Measurements from ENCODE around the gene ZNF275. TPM values are rescaled to one million over a fixed set of nuclear protein-coding genes. Genes with fewer than 3 reads are reported as not detected.

The ZNF275 gene
- total RNA-seq, 3 donors from 2014 or later = 8.3 to 13.3 (median 12.8) TPM

DNA sequence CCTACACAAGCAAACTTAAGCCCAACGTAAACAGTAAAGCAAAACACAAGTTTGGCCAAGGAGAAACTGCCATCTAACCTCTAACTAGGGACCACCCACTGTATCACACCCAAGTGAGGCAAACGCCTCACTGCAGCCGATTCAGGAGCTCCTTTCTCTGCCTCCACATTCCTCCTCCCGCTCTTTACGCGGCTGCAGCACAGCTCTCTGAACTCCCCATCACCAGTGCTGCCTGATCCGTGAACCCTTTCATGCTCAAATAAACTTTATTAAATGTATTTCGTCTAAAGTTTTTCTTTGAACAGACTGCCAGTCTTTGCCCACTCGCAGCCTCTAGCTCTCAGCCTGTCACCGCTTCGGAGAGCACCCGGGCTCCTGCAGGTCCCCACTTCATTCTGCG lies 60.7 kb downstream of the ZNF275 start:
- no peak for DNase-seq (ENCODE audit: low spot score in 2 of 2)
- no peaks in the 10 kb centered on the region for H3K9me3 ChIP-seq
- no peaks in the 10 kb centered on the region for H3K36me3 ChIP-seq
- H3K4me3 ChIP-seq = no peak overlapping the region
- TF ChIP-seq, protein P1, sequence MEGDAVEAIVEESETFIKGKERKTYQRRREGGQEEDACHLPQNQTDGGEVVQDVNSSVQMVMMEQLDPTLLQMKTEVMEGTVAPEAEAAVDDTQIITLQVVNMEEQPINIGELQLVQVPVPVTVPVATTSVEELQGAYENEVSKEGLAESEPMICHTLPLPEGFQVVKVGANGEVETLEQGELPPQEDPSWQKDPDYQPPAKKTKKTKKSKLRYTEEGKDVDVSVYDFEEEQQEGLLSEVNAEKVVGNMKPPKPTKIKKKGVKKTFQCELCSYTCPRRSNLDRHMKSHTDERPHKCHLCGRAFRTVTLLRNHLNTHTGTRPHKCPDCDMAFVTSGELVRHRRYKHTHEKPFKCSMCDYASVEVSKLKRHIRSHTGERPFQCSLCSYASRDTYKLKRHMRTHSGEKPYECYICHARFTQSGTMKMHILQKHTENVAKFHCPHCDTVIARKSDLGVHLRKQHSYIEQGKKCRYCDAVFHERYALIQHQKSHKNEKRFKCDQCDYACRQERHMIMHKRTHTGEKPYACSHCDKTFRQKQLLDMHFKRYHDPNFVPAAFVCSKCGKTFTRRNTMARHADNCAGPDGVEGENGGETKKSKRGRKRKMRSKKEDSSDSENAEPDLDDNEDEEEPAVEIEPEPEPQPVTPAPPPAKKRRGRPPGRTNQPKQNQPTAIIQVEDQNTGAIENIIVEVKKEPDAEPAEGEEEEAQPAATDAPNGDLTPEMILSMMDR (IDR thresholded peaks at IDR 0.05) = no peak
- TF ChIP-seq POLR2AphosphoS5 (IDR thresholded peaks at IDR 0.05) (no peak), POLR2A (IDR thresholded peaks at IDR 0.05) (no peak)
- no peaks in the 10 kb centered on the region for H3K4me1 ChIP-seq
- H3K27ac ChIP-seq = no peak overlapping the region
- H3K27me3 ChIP-seq = peaks cover 0 to 58% of the 10 kb centered on the region in 2 donors
- intact Hi-C loops (cut with DNase I; ENCODE audit: low total_unique reads) = no loop called here

DNA sequence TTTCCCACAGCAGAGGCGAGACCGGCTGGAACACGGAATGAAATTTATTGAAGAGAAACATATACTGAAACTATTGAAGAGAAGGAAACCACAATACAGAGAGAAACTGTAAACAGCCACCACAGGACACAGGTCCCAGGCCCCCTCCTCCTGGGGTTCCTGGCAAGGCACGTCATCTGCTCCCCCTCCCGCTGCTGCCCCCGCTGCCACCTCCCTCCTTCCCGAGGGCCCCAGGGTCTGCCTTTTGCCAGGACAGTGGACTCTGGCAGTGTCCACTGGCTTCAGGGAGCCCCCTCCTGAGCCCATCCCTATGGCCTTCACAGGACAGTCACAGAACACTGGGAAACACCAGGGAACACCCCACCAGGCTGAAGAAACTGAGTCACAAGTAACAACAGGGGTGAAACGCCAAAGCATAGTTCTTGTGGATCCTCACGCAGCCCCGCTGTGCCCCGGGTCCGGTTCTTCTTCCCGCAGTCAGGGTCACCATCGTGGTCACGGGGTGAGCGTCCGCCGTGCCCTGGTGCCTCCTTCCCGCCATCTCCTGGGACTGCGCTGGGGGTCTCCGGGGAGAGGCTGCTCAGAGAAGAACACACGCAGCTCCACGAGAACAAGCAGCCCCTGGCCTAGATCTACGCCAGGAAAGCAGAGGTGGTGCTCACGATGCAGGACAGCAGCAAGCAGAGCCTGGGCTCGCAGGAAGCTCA lies 61.8 kb downstream of the ZNF275 start:
- H3K9me3 ChIP-seq = peaks cover 0 to 4% of the 10 kb centered on the region in 2 donors
- intact Hi-C loops (cut with DNase I; ENCODE audit: low total_unique reads) = no loop called here
- no peak for DNase-seq (ENCODE audit: low spot score in 2 of 2)
- H3K27me3 ChIP-seq = peaks cover 0 to 58% of the 10 kb centered on the region in 2 donors
- no peaks in the 10 kb centered on the region for H3K4me1 ChIP-seq
- no peak overlapping the region for H3K4me3 ChIP-seq
- H3K27ac ChIP-seq = no peak overlapping the region
- TF ChIP-seq POLR2A (IDR thresholded peaks at IDR 0.05) = no peak
- TF ChIP-seq, protein P1 (IDR thresholded peaks at IDR 0.05) = no peak
- no peak for TF ChIP-seq POLR2AphosphoS5 (IDR thresholded peaks at IDR 0.05)
- H3K36me3 ChIP-seq = no peaks in the 10 kb centered on the region

DNA sequence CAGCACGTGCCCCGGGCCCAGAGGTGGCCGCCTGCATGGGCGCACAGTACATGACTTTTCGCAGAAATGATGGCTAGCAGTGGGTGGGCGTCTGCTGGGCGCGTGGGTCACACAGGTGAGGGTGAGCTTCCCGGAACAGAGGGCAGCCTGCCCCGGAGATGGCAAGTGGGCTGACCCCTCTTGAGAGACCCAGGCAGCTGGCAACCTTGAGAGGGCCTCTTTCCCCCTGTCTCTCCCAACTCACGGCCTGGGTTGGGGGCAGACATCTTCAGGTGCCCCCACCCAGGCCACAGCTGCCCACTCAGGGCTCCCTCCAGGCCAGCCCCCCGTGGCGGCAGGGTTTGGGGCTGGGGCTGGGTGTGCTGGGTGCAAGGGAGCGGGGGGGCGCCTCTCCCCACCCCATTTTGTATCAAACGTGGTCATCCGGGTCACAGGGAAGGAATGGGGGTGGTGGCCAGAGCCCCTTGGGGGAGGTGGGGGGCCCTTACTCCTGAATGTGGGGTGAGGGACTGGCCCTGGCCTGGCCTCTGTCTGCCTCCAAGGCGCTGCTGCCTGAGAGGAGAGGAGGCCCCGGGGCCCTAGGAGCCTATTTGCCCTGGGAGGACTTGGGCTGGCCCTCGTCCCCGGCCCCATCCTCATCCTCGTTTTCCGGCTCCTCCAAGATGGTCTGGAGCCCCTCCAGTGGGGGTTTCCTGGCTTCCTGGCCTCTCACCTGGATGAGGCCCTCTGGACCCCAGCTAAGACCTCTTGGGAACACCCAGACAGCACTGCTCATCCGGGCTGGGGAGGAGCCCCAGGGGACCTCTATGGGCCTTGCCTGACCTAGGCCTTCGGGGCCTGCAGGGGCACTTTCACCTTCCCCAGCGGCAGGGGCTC lies 62.6 kb downstream of the ZNF275 start:
- Histone ChIP-seq H3K4me1 (no peaks in the 10 kb centered on the region), H3K27me3 (peaks cover 0 to 58% of the 10 kb centered on the region in 2 donors)

DNA sequence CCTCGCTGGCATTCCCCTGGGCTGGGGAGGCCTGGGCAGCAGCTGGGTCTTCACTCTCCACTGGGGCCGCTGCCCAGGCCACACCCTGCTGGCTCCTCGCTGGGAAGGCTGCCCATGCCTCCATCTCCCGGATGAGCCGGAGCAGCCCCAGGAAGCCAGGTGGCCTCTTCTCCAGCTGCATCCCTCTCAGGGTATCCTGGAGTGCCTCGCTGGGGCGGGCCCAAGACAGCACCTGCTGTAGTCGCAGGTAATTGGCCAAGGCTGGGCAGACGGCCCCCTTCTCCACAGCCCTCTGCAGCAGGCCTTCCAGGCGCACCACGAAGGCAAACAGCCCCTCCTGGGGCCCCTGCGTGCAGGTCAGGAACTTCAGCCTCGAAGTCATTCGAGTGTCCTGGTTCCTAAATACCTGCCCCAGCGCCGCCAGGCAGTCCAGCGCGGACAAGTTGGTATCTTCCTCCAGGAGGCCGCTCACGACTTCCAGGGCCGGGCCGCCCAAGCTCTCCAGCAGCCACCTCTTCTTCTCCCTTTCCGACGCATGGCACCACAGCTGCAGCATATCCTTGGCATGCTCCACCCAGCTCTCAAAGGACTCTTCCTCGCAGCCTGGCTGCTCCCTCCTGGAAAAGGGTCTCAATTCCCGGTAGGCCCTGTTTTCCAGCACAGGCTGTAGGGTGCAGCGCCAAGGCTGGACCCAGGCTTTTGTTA lies 63.5 kb downstream of the ZNF275 start:
- Histone ChIP-seq H3K4me1 (no peaks in the 10 kb centered on the region), H3K36me3 (no peaks in the 10 kb centered on the region), H3K27me3 (peaks cover 0 to 58% of the 10 kb centered on the region in 2 donors), H3K9me3 (peaks cover 0 to 7% of the 10 kb centered on the region in 2 donors), H3K27ac (no peak overlapping the region), H3K4me3 (no peak overlapping the region)
- intact Hi-C loops (cut with DNase I; ENCODE audit: low total_unique reads) = no loop called here
- TF ChIP-seq POLR2A (IDR thresholded peaks at IDR 0.05) = no peak
- no peak for TF ChIP-seq POLR2AphosphoS5 (IDR thresholded peaks at IDR 0.05)
- TF ChIP-seq, protein P1 (IDR thresholded peaks at IDR 0.05) = no peak
- no peak for DNase-seq (ENCODE audit: low spot score in 2 of 2)

More for the DNA sequence above, 62.6 kb downstream of the ZNF275 start:
- H3K27ac ChIP-seq = no peak overlapping the region
- DNase-seq (ENCODE audit: low spot score in 2 of 2) = no peak
- H3K36me3 ChIP-seq = no peaks in the 10 kb centered on the region
- peaks cover 0 to 7% of the 10 kb centered on the region in 2 donors for H3K9me3 ChIP-seq
- no peak overlapping the region for H3K4me3 ChIP-seq
- intact Hi-C loops (cut with DNase I; ENCODE audit: low total_unique reads) = no loop called here
- TF ChIP-seq POLR2AphosphoS5 (IDR thresholded peaks at IDR 0.05) (no peak), POLR2A (IDR thresholded peaks at IDR 0.05) (no peak)
- TF ChIP-seq, protein P1 (IDR thresholded peaks at IDR 0.05) = no peak

All from breast epithelium (tissue), 4 donors.